Mesothelial cell of epicardium (in vitro differentiated cells): ENCODE data around the gene CDKAL1. TPM values are rescaled to one million over a fixed set of nuclear protein-coding genes. Genes with fewer than 3 reads are reported as not detected.
A peak's percentile ranks its signal among the peaks of the same experiment; 100 is the strongest.

ENCODE experiments used
- DNase-seq, 2 experiments: peaks; one replicate each; pipeline ENCODE4 v3.0.0; 2021; ENCODE audit warnings: low spot score in 2 of 2; ENCODE audit not compliant: unreplicated experiment in 2 of 2
- H3K27ac Mint-ChIP-seq: 2 replicates; pipeline ENCODE4 v1.8.0; 2021; ENCODE audit warnings: mixed read lengths
- H3K27me3 Mint-ChIP-seq: 2 replicates; pipeline ENCODE4 v1.8.0; 2021; ENCODE audit warnings: low read depth, mixed read lengths
- H3K36me3 Mint-ChIP-seq: 2 replicates; pipeline ENCODE4 v1.8.0; 2021; ENCODE audit warnings: mixed read lengths
- H3K4me1 Mint-ChIP-seq: 2 replicates; pipeline ENCODE4 v1.8.0; 2021; ENCODE audit warnings: mixed read lengths
- H3K4me3 Mint-ChIP-seq: 2 replicates; pipeline ENCODE4 v1.8.0; 2021; ENCODE audit warnings: mild to moderate bottlenecking, moderate library complexity, mixed read lengths
- H3K9me3 Mint-ChIP-seq: 2 replicates; pipeline ENCODE4 v1.8.0; 2021; ENCODE audit warnings: mixed read lengths
- total RNA-seq: library from RNA; stranded (reverse); gene quantifications from 3 replicates; pipeline ENCODE4 v1.2.1, GENCODE V29; 2021
- TF ChIP-seq, protein P1 (sequence below): fragments of 200-600 bp; sonication (generic); IDR thresholded peaks from one replicate; pipeline ENCODE4 v1.5.0; 2021; ENCODE audit warnings: antibody characterized with exemption; ENCODE audit not compliant: unreplicated experiment

Gene CDKAL1
- total RNA-seq, 1 donor from 2014 or later, result 22.6 TPM

DNA sequence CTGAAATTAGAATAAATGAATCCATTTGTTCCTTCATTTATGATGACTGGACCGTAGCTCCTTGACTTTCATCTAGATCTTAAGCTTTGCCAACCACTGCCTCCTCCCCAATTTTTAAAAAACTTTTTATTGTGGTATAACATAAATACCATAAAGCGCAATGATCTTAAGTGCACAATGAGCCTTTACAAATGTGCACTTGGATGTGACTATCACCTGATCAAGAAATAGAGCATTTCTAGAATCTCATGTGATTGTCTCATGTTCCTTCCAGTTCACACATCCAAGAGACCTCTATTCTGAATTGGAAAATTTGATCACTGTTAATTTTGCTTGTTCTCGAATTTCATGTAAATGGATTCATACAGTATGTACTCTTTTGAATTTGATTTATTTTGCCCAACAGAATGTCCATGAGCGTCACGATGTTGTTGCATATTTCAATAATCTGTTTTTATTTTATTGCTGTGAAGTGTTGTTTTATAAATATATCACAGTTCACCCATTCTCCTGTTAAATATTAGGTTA, 442.2 kb downstream of the CDKAL1 start:
- H3K4me3 Mint-ChIP-seq, result no peak overlapping the region
- TF ChIP-seq, protein P1, sequence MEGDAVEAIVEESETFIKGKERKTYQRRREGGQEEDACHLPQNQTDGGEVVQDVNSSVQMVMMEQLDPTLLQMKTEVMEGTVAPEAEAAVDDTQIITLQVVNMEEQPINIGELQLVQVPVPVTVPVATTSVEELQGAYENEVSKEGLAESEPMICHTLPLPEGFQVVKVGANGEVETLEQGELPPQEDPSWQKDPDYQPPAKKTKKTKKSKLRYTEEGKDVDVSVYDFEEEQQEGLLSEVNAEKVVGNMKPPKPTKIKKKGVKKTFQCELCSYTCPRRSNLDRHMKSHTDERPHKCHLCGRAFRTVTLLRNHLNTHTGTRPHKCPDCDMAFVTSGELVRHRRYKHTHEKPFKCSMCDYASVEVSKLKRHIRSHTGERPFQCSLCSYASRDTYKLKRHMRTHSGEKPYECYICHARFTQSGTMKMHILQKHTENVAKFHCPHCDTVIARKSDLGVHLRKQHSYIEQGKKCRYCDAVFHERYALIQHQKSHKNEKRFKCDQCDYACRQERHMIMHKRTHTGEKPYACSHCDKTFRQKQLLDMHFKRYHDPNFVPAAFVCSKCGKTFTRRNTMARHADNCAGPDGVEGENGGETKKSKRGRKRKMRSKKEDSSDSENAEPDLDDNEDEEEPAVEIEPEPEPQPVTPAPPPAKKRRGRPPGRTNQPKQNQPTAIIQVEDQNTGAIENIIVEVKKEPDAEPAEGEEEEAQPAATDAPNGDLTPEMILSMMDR, result no peak
- no peak for DNase-seq
- peaks cover 4% of the 10 kb centered on the region for H3K4me1 Mint-ChIP-seq
- H3K36me3 Mint-ChIP-seq, result no peaks in the 10 kb centered on the region
- H3K27me3 Mint-ChIP-seq, result no peaks in the 10 kb centered on the region
- H3K27ac Mint-ChIP-seq, result no peak overlapping the region
- no peaks in the 10 kb centered on the region for H3K9me3 Mint-ChIP-seq

DNA sequence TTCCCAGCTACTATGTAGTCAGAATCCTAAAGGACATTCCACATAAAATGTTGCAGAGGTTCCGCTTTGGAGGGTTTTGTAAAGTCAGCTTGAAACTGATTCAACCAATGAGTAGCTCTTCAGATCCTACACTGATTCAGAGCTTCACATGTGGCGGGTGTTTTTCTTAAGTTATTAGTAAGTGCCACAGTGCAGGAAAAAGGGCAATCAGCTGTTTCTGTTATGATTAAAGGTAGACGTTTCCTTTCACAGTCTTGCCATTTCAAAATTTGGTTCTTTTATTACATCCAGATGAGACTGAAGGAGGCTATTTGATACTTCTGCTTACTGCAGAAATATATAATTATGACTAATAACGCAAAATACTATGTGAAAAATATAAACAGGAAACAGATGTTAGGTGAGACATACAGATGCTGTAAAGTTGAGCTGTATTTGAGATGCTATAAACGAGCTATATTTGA, 443.9 kb downstream of the CDKAL1 start:
- no peak for DNase-seq
- Mint-ChIP-seq H3K9me3 (no peaks in the 10 kb centered on the region), H3K4me1 (peaks cover 4% of the 10 kb centered on the region), H3K4me3 (no peak overlapping the region), H3K27me3 (no peaks in the 10 kb centered on the region), H3K36me3 (no peaks in the 10 kb centered on the region), H3K27ac (peak overlapping the region; percentile 22)
- TF ChIP-seq, protein P1, result no peak

DNA sequence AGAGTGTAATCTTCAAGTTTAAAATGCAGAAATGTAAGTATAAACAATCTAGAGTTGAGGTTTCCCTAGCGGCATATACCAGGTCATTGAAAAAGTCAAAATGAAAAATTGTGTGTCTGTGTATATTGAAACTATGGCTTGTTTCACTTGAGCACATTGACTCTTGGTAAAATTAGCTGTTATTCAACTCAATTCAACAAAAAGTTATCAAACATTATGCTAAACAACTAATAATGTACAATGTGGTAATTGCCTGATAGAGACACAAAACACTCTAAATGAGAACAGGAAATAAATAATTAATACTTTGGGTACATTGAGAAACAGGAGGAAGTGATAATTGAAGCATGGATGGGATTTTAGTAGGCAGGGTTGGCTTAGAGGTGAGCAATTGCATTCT, 444.8 kb downstream of the CDKAL1 start:
- Mint-ChIP-seq H3K27me3 (no peaks in the 10 kb centered on the region), H3K9me3 (peaks cover 5% of the 10 kb centered on the region), H3K36me3 (peaks cover 4% of the 10 kb centered on the region), H3K4me3 (no peak overlapping the region), H3K27ac (no peak overlapping the region), H3K4me1 (peaks cover 4% of the 10 kb centered on the region)
- no peak for DNase-seq
- TF ChIP-seq, protein P1, result no peak

DNA sequence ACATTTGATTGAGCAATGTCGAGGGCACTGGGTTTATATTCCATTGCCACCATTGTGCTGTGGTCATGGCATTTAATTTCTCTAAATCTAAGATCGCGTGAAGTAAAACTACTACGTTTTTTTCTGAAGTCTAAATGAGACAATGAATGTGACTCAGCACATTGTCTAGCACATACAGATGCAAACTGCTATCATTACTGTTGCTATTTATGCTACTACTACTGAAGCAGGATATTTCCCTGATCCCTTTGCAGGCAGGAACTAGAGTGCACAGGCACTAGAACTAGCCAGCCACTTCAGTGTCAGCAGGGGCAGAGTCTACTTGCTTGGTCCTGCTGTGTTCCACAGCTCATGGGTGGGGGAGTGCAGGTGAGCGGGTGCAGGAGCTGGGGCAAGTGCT, 449.7 kb downstream of the CDKAL1 start:
- peaks cover 15% of the 10 kb centered on the region for H3K9me3 Mint-ChIP-seq
- no peaks in the 10 kb centered on the region for H3K4me1 Mint-ChIP-seq
- no peak overlapping the region for H3K4me3 Mint-ChIP-seq
- TF ChIP-seq, protein P1, result no peak
- DNase-seq, result no peak
- no peak overlapping the region for H3K27ac Mint-ChIP-seq
- no peaks in the 10 kb centered on the region for H3K27me3 Mint-ChIP-seq
- H3K36me3 Mint-ChIP-seq, result peaks cover 13% of the 10 kb centered on the region

DNA sequence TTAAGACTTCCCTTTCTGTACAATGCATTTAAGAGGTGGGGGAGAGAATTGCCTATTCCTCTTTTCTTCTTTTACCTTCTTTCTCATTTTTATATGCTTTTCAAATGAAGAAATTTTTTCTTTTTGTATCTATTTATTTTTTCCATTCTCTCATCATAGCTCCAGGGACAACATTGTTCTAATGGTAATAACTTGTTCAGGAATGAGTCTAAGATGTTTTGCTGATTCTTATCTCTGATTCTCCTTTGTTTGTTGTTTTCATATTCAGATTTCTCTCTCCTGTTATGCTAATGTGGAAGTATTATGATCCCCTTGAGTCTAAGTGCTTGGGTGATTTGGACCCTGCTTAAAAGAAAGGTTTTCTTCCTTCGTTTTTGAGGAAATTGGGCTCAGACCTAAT, 451.6 kb downstream of the CDKAL1 start:
- Mint-ChIP-seq H3K27ac (no peak overlapping the region), H3K36me3 (peaks cover 13% of the 10 kb centered on the region), H3K9me3 (peaks cover 15% of the 10 kb centered on the region), H3K4me3 (no peak overlapping the region), H3K4me1 (no peaks in the 10 kb centered on the region), H3K27me3 (no peaks in the 10 kb centered on the region)
- TF ChIP-seq, protein P1, result no peak
- DNase-seq, result no peak

DNA sequence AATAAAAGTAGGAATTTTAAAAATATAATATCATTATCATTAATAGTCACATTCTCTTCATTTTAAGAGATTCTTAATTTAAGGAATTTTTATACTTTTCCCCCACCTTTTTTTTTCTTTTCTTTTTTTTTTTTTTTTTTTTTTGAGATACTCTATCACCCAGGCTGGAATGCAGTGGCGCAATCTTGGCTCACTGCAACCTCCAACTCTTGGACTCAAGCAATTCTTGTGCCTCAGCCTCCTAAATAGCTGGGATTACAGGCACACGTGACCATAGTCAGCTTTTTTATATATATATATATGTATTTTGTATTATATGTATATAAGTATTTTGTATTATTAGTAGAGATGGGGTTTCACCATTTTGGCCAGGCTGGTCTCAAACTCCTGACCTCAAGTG, 457.7 kb downstream of the CDKAL1 start:
- peaks cover 1% of the 10 kb centered on the region for H3K4me1 Mint-ChIP-seq
- H3K27ac Mint-ChIP-seq, result no peak overlapping the region
- H3K36me3 Mint-ChIP-seq, result peaks cover 19% of the 10 kb centered on the region
- H3K9me3 Mint-ChIP-seq, result peaks cover 20% of the 10 kb centered on the region
- H3K27me3 Mint-ChIP-seq, result no peaks in the 10 kb centered on the region
- no peak for DNase-seq
- TF ChIP-seq, protein P1, result no peak
- H3K4me3 Mint-ChIP-seq, result no peak overlapping the region
